Stimulated activated CD4-positive, alpha-beta T cell treated with anti-CD3 and anti-CD28 coated beads, Interleukin-2, amount 100 ng/mL, for 48 hours (primary cell): Measurements from ENCODE around the gene PALD1.
"Not testable (repeated sequence)": the region's sequence is repeated elsewhere in the genome, so short reads cannot be mapped to it uniquely, and the experiment has no call there.

Experiments used
- DNase-seq, 2 donors: peaks; one replicate each; pipeline ENCODE4 v3.0.0-alpha.2; 2020

The PALD1 gene

GRCh38 chr10:70575874-70576802 is 97.6 kb downstream of the PALD1 start:
- DNase-seq, result no peak

GRCh38 chr10:70576803-70577517 is 98.4 kb downstream of the PALD1 start:
- no peak for DNase-seq

GRCh38 chr10:70578371-70578947 is 99.9 kb downstream of the PALD1 start:
- peak; percentile 40 to 57 for DNase-seq

GRCh38 chr10:70579234-70580002 is 100.9 kb downstream of the PALD1 start:
- no peak for DNase-seq

GRCh38 chr10:70581176-70581575 is 102.6 kb downstream of the PALD1 start:
- DNase-seq, result not testable (repeated sequence)

- no peak for DNase-seq
Observed at GRCh38 chr10:70582793-70583668, 104.5 kb downstream of the PALD1 start.

GRCh38 chr10:70583669-70584037 is 105.1 kb downstream of the PALD1 start:
- no peak for DNase-seq

GRCh38 chr10:70584366-70584765 is 105.8 kb downstream of the PALD1 start:
- no peak for DNase-seq

GRCh38 chr10:70584909-70585544 is 106.5 kb downstream of the PALD1 start:
- DNase-seq, result no peak

- DNase-seq, result no peak
Observed at GRCh38 chr10:70585578-70586169, 107.1 kb downstream of the PALD1 start.

- no peak for DNase-seq
Observed at GRCh38 chr10:70586348-70586930, 107.9 kb downstream of the PALD1 start.

- no peak for DNase-seq
Observed at GRCh38 chr10:70587045-70587658, 108.6 kb downstream of the PALD1 start.

- no peak for DNase-seq
Observed at GRCh38 chr10:70588255-70588654, 109.7 kb downstream of the PALD1 start.

GRCh38 chr10:70588859-70589570 is 110.4 kb downstream of the PALD1 start:
- no peak for DNase-seq

GRCh38 chr10:70589762-70590654 is 111.4 kb downstream of the PALD1 start:
- DNase-seq, result no peak

GRCh38 chr10:70590655-70591416 is 112.3 kb downstream of the PALD1 start:
- no peak for DNase-seq

- no peak for DNase-seq
Observed at GRCh38 chr10:70592186-70592735, 113.7 kb downstream of the PALD1 start.
